Measurements from ENCODE around the gene CDC23. TPM values are rescaled to one million over a fixed set of nuclear protein-coding genes. Genes with fewer than 3 reads are reported as not detected.

The CDC23 gene
- total and polyA plus RNA-seq, 2 donors (not counting 1 experiment from before 2014, with no cell fraction given), result 11.8 to 35.4 TPM

GRCh38 chr5:138179277-138179857 is 33.8 kb downstream of the CDC23 start:
- Histone ChIP-seq H3K4me2 (replicated peaks; ENCODE audit: low read depth, low read length, poor library complexity, severe bottlenecking) (peak overlapping the region; percentile 85), H3K79me2 (ENCODE audit: control insufficient read depth, insufficient read depth, low read length) (peaks cover 34% of the 10 kb centered on the region), H4K20me1 (ENCODE audit: control insufficient read depth, insufficient read depth, low read length, poor library complexity, severe bottlenecking) (no peaks in the 10 kb centered on the region), H3K4me3 (ENCODE audit: control extremely low read depth in 1 of 5, extremely low read depth in 1 of 5, insufficient read depth in 1 of 5, low read depth in 2 of 5, low read length in 4 of 5) (peak overlapping the region; percentile 73 to 99 (median 87)), H3K36me3 (replicated peaks in 1 of 2; ENCODE audit: control extremely low read depth in 1 of 2, control insufficient read depth in 1 of 2, extremely low read depth in 1 of 2, insufficient read depth in 2 of 2, low read length in 1 of 2) (no peaks in the 10 kb centered on the region), H3K4me1 (ENCODE audit: control insufficient read depth in 2 of 2, insufficient read depth in 2 of 2, low read length in 2 of 2) (peaks cover 11 to 18% of the 10 kb centered on the region in 2 donors), H2AFZ (ENCODE audit: insufficient read depth, low read depth, low read length, poor library complexity, severe bottlenecking) (peak overlapping the region; percentile 95), H3K27me3 (replicated peaks in 1 of 4; ENCODE audit: control extremely low read depth in 1 of 4, control insufficient read depth in 3 of 4, insufficient read depth in 4 of 4, low read length in 3 of 4) (no peaks in the 10 kb centered on the region), H3K9me3 (ENCODE audit: control extremely low read depth in 1 of 3, control insufficient read depth in 2 of 3, insufficient read depth in 1 of 3, low read length in 2 of 3) (no peaks in the 10 kb centered on the region), H3K27ac (ENCODE audit: low read length in 2 of 2) (no peak overlapping the region), H3K9ac (ENCODE audit: low read length) (peak overlapping the region; percentile 92)
- Mint-ChIP-seq H3K4me1 (peaks cover 7% of the 10 kb centered on the region), H3K27ac (no peak overlapping the region), H3K27me3 (no peaks in the 10 kb centered on the region), H3K9me3 (ENCODE audit: insufficient read depth) (no peaks in the 10 kb centered on the region), H3K4me3 (no peak overlapping the region)
- DNase-seq (no peak), ATAC-seq (ENCODE audit: low read depth) (no peak)
- CTCF ChIA-PET, result interaction anchor here (0.6 to 2.6 kb wide), 8 partner anchors 48 to 325 kb away, joined by 3 to 9 read pairs (median 4); no protein-coding TSS in a partner anchor
- intact Hi-C loops (cut with micrococcal nuclease), result loop anchor here (2.0 kb wide), 1 partner anchor 147 kb away; the partner anchor contains the start of gene FAM13B
- 12% methylated on average over 10 of the region's 23 CpGs for WGBS (ENCODE audit: insufficient coverage)
- POLR2A ChIA-PET, result interaction anchor here (0.6 to 1.1 kb wide), 4 partner anchors 22 to 426 kb away, joined by 3 to 4 read pairs (median 4); partner anchors contain the start of genes ETF1 and FAM53C
- no peak for TF ChIP-seq EZH2 (IDR thresholded peaks at IDR 0.05; ENCODE audit: borderline replicate concordance, insufficient read depth, low read depth, low read length, poor library complexity, severe bottlenecking)
- TF ChIP-seq CTCF (IDR thresholded peaks at IDR 0.05), result no peak
